Liver (tissue), 3 donors: ENCODE data around the gene GNG7.

ENCODE experiments used
- CTCF ChIP-seq: fragments of 150-350 bp; IDR thresholded peaks from 2 replicates; pipeline ENCODE4 v1.5.1; 2017; ENCODE audit warnings: improper control_type of control experiment, low read depth, low read length; ENCODE audit not compliant: missing input control
- EGR1 ChIP-seq, 2 donors: IDR thresholded peaks; 2 replicates each; pipeline ENCODE4 v1.6.1; 2016 to 2018; ENCODE audit warnings: antibody characterized with exemption in 2 of 2, low read depth in 2 of 2
- GABPA ChIP-seq, 2 donors: IDR thresholded peaks in 1 of 2; conservative IDR thresholded peaks in 1 of 2; 2 replicates each; pipeline ENCODE4 v1.6.1; 2016; ENCODE audit warnings: antibody characterized with exemption in 2 of 2, mild to moderate bottlenecking in 1 of 2, moderate library complexity in 1 of 2
- JUND ChIP-seq, 2 donors: IDR thresholded peaks; 2 replicates each; pipeline ENCODE4 v1.6.1; 2016; ENCODE audit warnings: antibody characterized with exemption in 2 of 2
- RAD21 ChIP-seq, 2 donors: IDR thresholded peaks; 2 replicates each; pipeline ENCODE4 v1.6.1; 2016; ENCODE audit warnings: antibody characterized with exemption in 2 of 2, mild to moderate bottlenecking in 2 of 2
- REST ChIP-seq: IDR thresholded peaks from 2 replicates; pipeline ENCODE4 v1.6.1; 2016; ENCODE audit warnings: antibody characterized with exemption, mild to moderate bottlenecking
- TAF1 ChIP-seq: conservative IDR thresholded peaks from 2 replicates; pipeline ENCODE4 v1.6.1; 2016; ENCODE audit warnings: antibody characterized with exemption, mild to moderate bottlenecking
- YY1 ChIP-seq: IDR thresholded peaks from 2 replicates; pipeline ENCODE4 v1.6.1; 2016; ENCODE audit warnings: antibody characterized with exemption, mild to moderate bottlenecking
- donor health status: healthy.
- donor health status: healthy.

- TF ChIP-seq CTCF (no peak), REST (no peak), JUND (IDR thresholded peaks at IDR 0.05) (no peak), GABPA (IDR thresholded peaks at IDR 0.05 in 1 of 2, conservative IDR thresholded peaks at IDR 0.05 in 1 of 2) (no peak), TAF1 (no peak), RAD21 (IDR thresholded peaks at IDR 0.05) (no peak), EGR1 (IDR thresholded peaks at IDR 0.05; ENCODE audit: low read depth in 2 of 2) (no peak), YY1 (no peak)
Observed at GRCh38 chr19:2663920-2664571, 38.4 kb downstream of the GNG7 start.
